GM18519 (cell line): ENCODE results near the gene C16orf96.

ENCODE experiments used
- ATAC-seq: cut with Tn5 transposase; IDR thresholded peaks from one replicate; pipeline ENCODE4 v1.9.1; 2021; ENCODE audit warnings: mild to moderate bottlenecking, moderate library complexity; ENCODE audit not compliant: unreplicated experiment, low FRiP score

Gene C16orf96

GRCh38 chr16:4640572-4641305 lies 84.6 kb downstream of the C16orf96 start:
- ATAC-seq, result no peak

- ATAC-seq, result no peak
Observed at GRCh38 chr16:4641306-4641687, 85.2 kb downstream of the C16orf96 start.

DNA sequence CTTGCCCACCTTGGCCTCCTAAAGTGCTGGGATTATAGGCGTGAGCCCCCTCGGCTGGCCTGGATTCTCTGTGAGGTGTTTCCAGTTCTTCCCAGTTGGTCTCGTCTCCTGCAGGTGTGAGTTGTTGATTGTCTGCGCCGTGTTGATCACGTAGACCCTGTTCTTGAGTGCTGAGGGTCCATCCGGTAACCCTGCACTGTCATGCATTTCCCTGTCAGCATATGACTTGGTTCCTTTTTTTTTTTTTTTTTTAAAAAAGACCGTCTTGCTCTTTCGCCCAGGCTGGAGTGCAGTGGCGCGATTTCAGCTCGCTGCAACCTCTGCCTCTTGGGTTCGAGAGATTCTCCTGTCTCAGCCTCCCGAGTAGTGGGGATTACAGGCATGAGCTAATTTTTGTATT lies 85.8 kb downstream of the C16orf96 start:
- no peak for ATAC-seq

- no peak for ATAC-seq
Observed at GRCh38 chr16:4646773-4647643, 90.9 kb downstream of the C16orf96 start.

DNA sequence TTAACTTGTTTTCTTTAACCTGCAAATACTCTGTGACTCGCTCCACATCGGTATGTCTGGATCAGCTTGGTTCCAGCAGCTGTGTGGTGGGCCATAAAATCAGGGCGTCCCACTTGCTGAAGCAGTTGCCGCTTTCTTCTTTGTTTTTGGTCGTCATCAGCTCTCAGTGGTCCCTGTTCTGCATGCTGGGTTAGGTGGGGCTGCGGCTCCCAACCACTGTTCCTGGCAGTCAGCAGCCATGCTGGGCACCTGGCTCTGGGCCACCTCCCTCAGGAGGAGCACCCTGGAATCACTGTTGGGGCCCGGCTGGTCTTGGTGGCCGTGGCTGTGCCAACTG lies 91.5 kb downstream of the C16orf96 start:
- ATAC-seq, result no peak

DNA sequence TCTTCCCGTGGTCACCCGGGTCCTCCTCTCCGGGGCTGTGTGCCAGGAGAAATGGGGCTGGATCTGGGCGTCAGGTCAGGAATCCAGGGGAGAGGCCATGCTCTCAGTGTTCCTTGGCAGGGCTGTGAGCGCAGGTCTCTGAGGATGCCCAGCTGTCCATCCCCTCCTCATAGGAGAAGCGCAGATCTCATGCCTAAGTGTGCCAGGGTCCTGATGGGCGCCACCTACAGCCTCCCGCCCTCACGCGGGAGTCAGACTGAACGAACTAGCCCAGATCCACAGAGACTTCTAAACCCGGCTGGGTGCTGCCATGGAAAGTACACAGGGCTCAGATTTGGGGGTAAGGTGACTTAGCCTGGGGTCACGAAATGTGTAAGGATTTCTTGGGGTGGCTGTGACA lies 92.8 kb downstream of the C16orf96 start:
- ATAC-seq, result no peak

GRCh38 chr16:4649744-4650442 lies 93.8 kb downstream of the C16orf96 start:
- ATAC-seq, result no peak
